22Rv1 (cell line): ENCODE results near the gene CRYBB3.

Source experiments
- ZFX ChIP-seq: fragments of 450-650 bp; IDR thresholded peaks from 2 replicates; pipeline ENCODE4 v1.6.1; 2017; ENCODE audit warnings: antibody characterized with exemption, borderline replicate concordance
- TF ChIP-seq, protein P1 (sequence below): fragments of 450-650 bp; IDR thresholded peaks from 2 replicates; pipeline ENCODE4 v1.5.1; 2017; ENCODE audit warnings: mild to moderate bottlenecking

DNA sequence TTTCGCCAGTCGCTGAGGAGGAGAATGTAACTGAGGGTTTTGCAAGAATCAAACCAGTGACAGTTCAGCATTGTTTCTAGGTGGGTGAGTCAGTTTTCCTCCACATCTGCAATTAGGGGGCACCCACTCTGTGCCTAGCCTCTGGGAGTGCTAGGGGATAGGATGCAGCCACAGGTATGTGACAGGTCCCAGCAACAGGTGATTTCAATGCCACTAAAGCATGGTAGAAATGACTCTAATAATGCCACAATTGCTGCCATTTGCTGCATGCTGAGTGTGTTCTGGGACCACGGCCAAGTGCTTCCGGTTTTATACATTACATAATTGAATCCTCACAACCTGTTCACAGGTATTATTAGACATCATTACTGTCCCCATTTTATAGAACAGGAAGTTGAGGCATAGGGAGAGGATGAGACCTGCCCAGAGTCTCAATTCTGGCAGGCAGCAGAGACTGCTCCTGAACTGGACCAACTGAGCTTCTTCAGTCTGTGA lies 20.3 kb downstream of the CRYBB3 start:
- TF ChIP-seq, protein P1, sequence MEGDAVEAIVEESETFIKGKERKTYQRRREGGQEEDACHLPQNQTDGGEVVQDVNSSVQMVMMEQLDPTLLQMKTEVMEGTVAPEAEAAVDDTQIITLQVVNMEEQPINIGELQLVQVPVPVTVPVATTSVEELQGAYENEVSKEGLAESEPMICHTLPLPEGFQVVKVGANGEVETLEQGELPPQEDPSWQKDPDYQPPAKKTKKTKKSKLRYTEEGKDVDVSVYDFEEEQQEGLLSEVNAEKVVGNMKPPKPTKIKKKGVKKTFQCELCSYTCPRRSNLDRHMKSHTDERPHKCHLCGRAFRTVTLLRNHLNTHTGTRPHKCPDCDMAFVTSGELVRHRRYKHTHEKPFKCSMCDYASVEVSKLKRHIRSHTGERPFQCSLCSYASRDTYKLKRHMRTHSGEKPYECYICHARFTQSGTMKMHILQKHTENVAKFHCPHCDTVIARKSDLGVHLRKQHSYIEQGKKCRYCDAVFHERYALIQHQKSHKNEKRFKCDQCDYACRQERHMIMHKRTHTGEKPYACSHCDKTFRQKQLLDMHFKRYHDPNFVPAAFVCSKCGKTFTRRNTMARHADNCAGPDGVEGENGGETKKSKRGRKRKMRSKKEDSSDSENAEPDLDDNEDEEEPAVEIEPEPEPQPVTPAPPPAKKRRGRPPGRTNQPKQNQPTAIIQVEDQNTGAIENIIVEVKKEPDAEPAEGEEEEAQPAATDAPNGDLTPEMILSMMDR: no peak
- TF ChIP-seq ZFX: no peak
